OCI-LY7 (cell line): Measurements from ENCODE around the gene SPRYD3.

ENCODE experiments used
- EZH2phosphoT487 ChIP-seq: fragments of 200-600 bp; sonication (generic); IDR thresholded peaks from 2 replicates; pipeline ENCODE4 v1.6.1; 2018; ENCODE audit warnings: low read depth, borderline replicate concordance, mild to moderate bottlenecking, mixed run types, antibody characterized with exemption, low read length, moderate library complexity, mixed read lengths
- TF ChIP-seq, protein P1 (sequence below): fragments of 200-600 bp; sonication (generic); conservative IDR thresholded peaks from 2 replicates; pipeline ENCODE4 v1.5.1; 2014; ENCODE audit warnings: mild to moderate bottlenecking, antibody characterized with exemption, low read length, moderate library complexity, mixed read lengths

GRCh38 chr12:53091756-53092155, 12.6 kb upstream of the SPRYD3 start:
- TF ChIP-seq, protein P1, sequence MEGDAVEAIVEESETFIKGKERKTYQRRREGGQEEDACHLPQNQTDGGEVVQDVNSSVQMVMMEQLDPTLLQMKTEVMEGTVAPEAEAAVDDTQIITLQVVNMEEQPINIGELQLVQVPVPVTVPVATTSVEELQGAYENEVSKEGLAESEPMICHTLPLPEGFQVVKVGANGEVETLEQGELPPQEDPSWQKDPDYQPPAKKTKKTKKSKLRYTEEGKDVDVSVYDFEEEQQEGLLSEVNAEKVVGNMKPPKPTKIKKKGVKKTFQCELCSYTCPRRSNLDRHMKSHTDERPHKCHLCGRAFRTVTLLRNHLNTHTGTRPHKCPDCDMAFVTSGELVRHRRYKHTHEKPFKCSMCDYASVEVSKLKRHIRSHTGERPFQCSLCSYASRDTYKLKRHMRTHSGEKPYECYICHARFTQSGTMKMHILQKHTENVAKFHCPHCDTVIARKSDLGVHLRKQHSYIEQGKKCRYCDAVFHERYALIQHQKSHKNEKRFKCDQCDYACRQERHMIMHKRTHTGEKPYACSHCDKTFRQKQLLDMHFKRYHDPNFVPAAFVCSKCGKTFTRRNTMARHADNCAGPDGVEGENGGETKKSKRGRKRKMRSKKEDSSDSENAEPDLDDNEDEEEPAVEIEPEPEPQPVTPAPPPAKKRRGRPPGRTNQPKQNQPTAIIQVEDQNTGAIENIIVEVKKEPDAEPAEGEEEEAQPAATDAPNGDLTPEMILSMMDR, result no peak
- TF ChIP-seq EZH2phosphoT487, result no peak
